K562 (cell line): ENCODE results near the gene HLA-E.
"Not testable (repeated sequence)": the region's sequence is repeated elsewhere in the genome, so short reads cannot be mapped to it uniquely, and the experiment has no call there.

Experiments
- CC2D1A ChIP-seq: fragments of 450-650 bp; IDR thresholded peaks from 2 replicates; pipeline ENCODE4 v1.6.1; 2017; ENCODE audit warnings: mild to moderate bottlenecking
- GTF2F1 ChIP-seq: IDR thresholded peaks from 2 replicates; pipeline ENCODE4 v1.6.1; 2011; ENCODE audit warnings: low read depth, low read length, improper control_type of control experiment
- KAT7 ChIP-seq: sonication (generic); formaldehyde crosslinking; IDR thresholded peaks from 2 replicates; pipeline ENCODE4 v1.8.0; 2022; ENCODE audit warnings: missing genetic modification reagents, mild to moderate bottlenecking, borderline replicate concordance
- MYC ChIP-seq, 2 experiments: fragments of 250-450 bp in 1 of 2; sonication (Bioruptor Pico) in 1 of 2; IDR thresholded peaks; 2 replicates each; pipeline versions ENCODE4 v1.5.1 to v1.6.1; 2012 to 2021; ENCODE audit warnings: low read depth in 2 of 2, borderline replicate concordance in 1 of 2, improper control_type of control experiment in 1 of 2, low read length in 1 of 2, mild to moderate bottlenecking in 1 of 2, moderate library complexity in 1 of 2
- NR2C2 ChIP-seq, 2 experiments: fragments of 200-800 bp in 1 of 2; sonication (Bioruptor generic) in 1 of 2; sonication (generic) in 1 of 2; formaldehyde crosslinking in 1 of 2; IDR thresholded peaks; 2 replicates each; pipeline versions ENCODE4 v1.6.1 to v1.8.0; 2016 to 2022; ENCODE audit warnings: mild to moderate bottlenecking in 1 of 2, missing compliant biosample characterization in 1 of 2, missing genetic modification characterization in 1 of 2, missing genetic modification reagents in 1 of 2
- POLR2A ChIP-seq: fragments of 450-650 bp; conservative IDR thresholded peaks from 2 replicates; pipeline ENCODE4 v1.6.1; 2016
- SOX6 ChIP-seq: fragments of 450-650 bp; IDR thresholded peaks from 2 replicates; pipeline ENCODE4 v1.6.1; 2014; ENCODE audit warnings: mild to moderate bottlenecking
- SREBF2 ChIP-seq: sonication (generic); formaldehyde crosslinking; IDR thresholded peaks from 2 replicates; pipeline ENCODE4 v1.4.0; 2020; ENCODE audit warnings: mild to moderate bottlenecking, missing genetic modification reagents
- TAF1 ChIP-seq: IDR thresholded peaks from 2 replicates; pipeline ENCODE4 v1.6.1; 2011; ENCODE audit warnings: mild to moderate bottlenecking, low read length, moderate library complexity; ENCODE audit not compliant: insufficient read depth, control insufficient read depth, severe bottlenecking; ENCODE audit errors: extremely low read depth
- ZBED1 ChIP-seq: IDR thresholded peaks from 2 replicates; pipeline ENCODE4 v1.6.1; 2014
- ZBTB33 ChIP-seq: sonication (generic); formaldehyde crosslinking; IDR thresholded peaks from 2 replicates; pipeline ENCODE4 v1.8.1; 2023; ENCODE audit warnings: mild to moderate bottlenecking, missing genetic modification reagents
- ZNF24 ChIP-seq: fragments of 450-650 bp; IDR thresholded peaks from 2 replicates; pipeline ENCODE4 v1.6.1; 2016
- ZZZ3 ChIP-seq: fragments of 450-650 bp; IDR thresholded peaks from 2 replicates; pipeline ENCODE4 v1.6.1; 2016; ENCODE audit warnings: antibody characterized with exemption, mild to moderate bottlenecking, moderate library complexity
- TF ChIP-seq, protein P1 (sequence below), 2 experiments: fragments of 450-650 bp; conservative IDR thresholded peaks; 2 replicates each; pipeline ENCODE4 v1.6.1; 2017; ENCODE audit warnings: mild to moderate bottlenecking in 2 of 2, moderate library complexity in 2 of 2

DNA sequence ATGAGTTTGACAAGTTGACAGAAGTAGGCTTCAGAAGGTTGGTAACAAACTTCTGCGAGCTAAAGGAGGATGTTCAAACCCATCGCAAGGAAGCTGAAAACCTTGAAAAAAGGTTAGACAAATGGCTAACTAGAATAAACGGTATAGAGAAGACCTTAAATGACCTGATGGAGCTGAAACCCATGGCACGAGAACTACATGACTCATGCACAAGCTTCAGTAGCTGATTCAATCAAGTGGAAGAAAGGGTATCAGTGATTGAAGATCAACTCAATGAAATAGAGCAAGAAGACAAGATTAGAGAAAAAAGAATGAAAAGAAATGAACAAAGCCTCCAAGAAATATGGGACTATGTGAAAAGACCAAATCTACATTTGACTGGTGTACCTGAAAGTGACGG, 32.6 kb downstream of the HLA-E start:
- not testable (repeated sequence) for TF ChIP-seq ZBED1; ZBTB33 (CRISPR knock-in tag); CC2D1A; NR2C2 (CRISPR knock-in tag; IDR thresholded peaks at IDR 0.05); NR2C2 (tag; IDR thresholded peaks at IDR 0.05); SREBF2 (CRISPR knock-in tag); MYC (IDR thresholded peaks at IDR 0.05; ENCODE audit: low read depth, low read length); MYC (CRISPR knock-in tag; IDR thresholded peaks at IDR 0.05; ENCODE audit: borderline replicate concordance, low read depth); KAT7 (CRISPR knock-in tag); GTF2F1; TAF1; POLR2A; ZZZ3; SOX6; ZNF24
- TF ChIP-seq, protein P1, sequence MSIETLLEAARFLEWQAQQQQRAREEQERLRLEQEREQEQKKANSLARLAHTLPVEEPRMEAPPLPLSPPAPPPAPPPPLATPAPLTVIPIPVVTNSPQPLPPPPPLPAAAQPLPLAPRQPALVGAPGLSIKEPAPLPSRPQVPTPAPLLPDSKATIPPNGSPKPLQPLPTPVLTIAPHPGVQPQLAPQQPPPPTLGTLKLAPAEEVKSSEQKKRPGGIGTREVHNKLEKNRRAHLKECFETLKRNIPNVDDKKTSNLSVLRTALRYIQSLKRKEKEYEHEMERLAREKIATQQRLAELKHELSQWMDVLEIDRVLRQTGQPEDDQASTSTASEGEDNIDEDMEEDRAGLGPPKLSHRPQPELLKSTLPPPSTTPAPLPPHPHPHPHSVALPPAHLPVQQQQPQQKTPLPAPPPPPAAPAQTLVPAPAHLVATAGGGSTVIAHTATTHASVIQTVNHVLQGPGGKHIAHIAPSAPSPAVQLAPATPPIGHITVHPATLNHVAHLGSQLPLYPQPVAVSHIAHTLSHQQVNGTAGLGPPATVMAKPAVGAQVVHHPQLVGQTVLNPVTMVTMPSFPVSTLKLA (conservative IDR thresholded peaks at IDR 0.05) = not testable (repeated sequence)
